ENCODE data around the gene RERE.

DNA sequence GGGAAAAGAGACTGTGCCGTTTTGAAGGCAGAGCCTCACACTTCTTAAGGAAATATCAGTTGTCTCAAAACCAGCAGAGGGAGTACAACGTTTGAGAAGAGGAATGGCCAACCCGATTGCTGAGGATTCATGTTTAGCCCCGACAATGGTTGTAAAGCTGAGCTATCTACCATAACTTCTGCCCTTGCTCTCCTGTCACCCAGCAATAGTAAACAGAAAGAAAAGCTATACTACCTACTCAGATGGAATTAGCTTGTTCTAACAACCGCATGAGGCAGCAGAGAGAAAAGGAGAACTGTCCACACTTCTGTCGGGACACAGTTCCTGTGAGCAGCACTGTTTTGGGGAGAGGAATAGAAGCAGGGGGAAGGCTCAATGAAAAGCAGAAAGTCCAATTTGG is 408.3 kb downstream of the RERE start:
- TF ChIP-seq CTCF (IDR thresholded peaks at IDR 0.05) (peak; percentile 31 to 63 (median 42)), POLR2A (IDR thresholded peaks at IDR 0.05) (no peak), EP300 (IDR thresholded peaks at IDR 0.05) (no peak)
